Measurements from ENCODE around the gene CLRN3.

GRCh38 chr10:127919418-127920271, 26.9 kb upstream of the CLRN3 start:
- TF ChIP-seq CTCF (conservative IDR thresholded peaks at IDR 0.05; ENCODE audit: low read length), result peak; percentile 68
- no peak for TF ChIP-seq EZH2phosphoT487 (IDR thresholded peaks at IDR 0.05; ENCODE audit: borderline replicate concordance)

All from Loucy (cell line).